CD8-positive, alpha-beta memory T cell (primary cell): Measurements from ENCODE around the gene LGALS14. TPM values are rescaled to one million over a fixed set of nuclear protein-coding genes. Genes with fewer than 3 reads are reported as not detected.
"Not testable (repeated sequence)": the region's sequence is repeated elsewhere in the genome, so short reads cannot be mapped to it uniquely, and the experiment has no call there.

ENCODE experiments used
- CTCF ChIA-PET: fragments of 350-600 bp; sonication (Branson Sonifier 250); formaldehyde crosslinking; loops from one replicate; lab custom pipeline; 2021; ENCODE audit warnings: antibody characterized with exemption; lab: Charles Lee
- POLR2A ChIA-PET: fragments of 350-600 bp; sonication (Branson Sonifier 250); formaldehyde crosslinking; loops from one replicate; lab custom pipeline; 2021; ENCODE audit warnings: antibody characterized with exemption; lab: Charles Lee
- DNase-seq, 5 donors: peaks; one replicate each; pipeline versions ENCODE4 v3.0.0 to v3.0.0-alpha.2; 2020 to 2022; ENCODE audit warnings: mixed read lengths in 1 of 5
- H3K27ac ChIP-seq: one replicate; pipeline ENCODE4 v1.7.0; 2013; ENCODE audit warnings: low read depth, mild to moderate bottlenecking, low read length, moderate library complexity
- H3K27me3 ChIP-seq: 2 replicates; pipeline ENCODE4 v1.7.0; 2013; ENCODE audit warnings: low read length, mild to moderate bottlenecking; ENCODE audit not compliant: insufficient read depth, poor library complexity, severe bottlenecking
- H3K36me3 ChIP-seq: 2 replicates; pipeline ENCODE4 v1.7.0; 2013; ENCODE audit warnings: mild to moderate bottlenecking, low read length, moderate library complexity; ENCODE audit not compliant: insufficient read depth
- H3K4me1 ChIP-seq: 2 replicates; pipeline ENCODE4 v1.7.0; 2013; ENCODE audit warnings: mild to moderate bottlenecking, low read length, moderate library complexity; ENCODE audit not compliant: insufficient read depth
- H3K4me3 ChIP-seq: 2 replicates; pipeline ENCODE4 v1.7.0; 2013; ENCODE audit warnings: mild to moderate bottlenecking, low read length
- H3K9me3 ChIP-seq: 2 replicates; pipeline ENCODE4 v1.7.0; 2013; ENCODE audit warnings: mild to moderate bottlenecking, low read length
- H3K27ac Mint-ChIP-seq, 8 donors: one replicate each; pipeline ENCODE4 v1.8.0; 2020 to 2021; ENCODE audit warnings: mixed read lengths in 8 of 8, mild to moderate bottlenecking in 6 of 8, inconsistent platforms in 3 of 8, moderate library complexity in 3 of 8
- H3K27me3 Mint-ChIP-seq, 2 donors: one replicate each; pipeline ENCODE4 v1.8.0; 2020 to 2021; ENCODE audit warnings: mixed read lengths in 2 of 2, mild to moderate bottlenecking in 1 of 2, moderate library complexity in 1 of 2
- H3K36me3 Mint-ChIP-seq, 3 donors: one replicate each; pipeline ENCODE4 v1.8.0; 2020 to 2021; ENCODE audit warnings: mixed read lengths in 3 of 3, inconsistent platforms in 1 of 3, mild to moderate bottlenecking in 1 of 3
- H3K4me1 Mint-ChIP-seq, 3 donors: one replicate each; pipeline ENCODE4 v1.8.0; 2020 to 2021; ENCODE audit warnings: mixed read lengths in 3 of 3, inconsistent platforms in 1 of 3, mild to moderate bottlenecking in 1 of 3
- H3K4me3 Mint-ChIP-seq, 7 donors: one replicate each; pipeline ENCODE4 v1.8.0; 2020 to 2021; ENCODE audit warnings: mixed read lengths in 7 of 7, mild to moderate bottlenecking in 6 of 7, moderate library complexity in 4 of 7, inconsistent platforms in 2 of 7
- H3K9me3 Mint-ChIP-seq, 5 donors: one replicate each; pipeline ENCODE4 v1.8.0; 2020 to 2022; ENCODE audit warnings: mixed read lengths in 5 of 5, mild to moderate bottlenecking in 3 of 5, moderate library complexity in 2 of 5, inconsistent platforms in 1 of 5
- polyA plus RNA-seq: library from polyadenylated mRNA; unstranded; fragments of 300-500 nt; fragmentation: Illumina TruSeq; gene quantifications from one replicate; pipeline ENCODE4 v1.2.3, GENCODE V29; 2021
- total RNA-seq, 2 experiments: library from RNA; stranded (reverse); gene quantifications; one replicate each; pipeline ENCODE4 v1.2.3, GENCODE V29; 2021

LGALS14 gene
- total and polyA plus RNA-seq, 3 experiments from 2014 or later, result not detected

GRCh38 chr19:39680593-39680992 is 23.7 kb upstream of the LGALS14 start:
- Histone ChIP-seq H3K27ac (no peak overlapping the region), H3K4me3 (no peak overlapping the region), H3K36me3 (no peaks in the 10 kb centered on the region), H3K27me3 (no peaks in the 10 kb centered on the region), H3K4me1 (peaks cover 24% of the 10 kb centered on the region), H3K9me3 (no peaks in the 10 kb centered on the region)
- CTCF ChIA-PET, result no interaction called here
- Mint-ChIP-seq H3K27me3 (peaks cover 2 to 5% of the 10 kb centered on the region in 2 donors), H3K4me1 (peaks cover 21 to 33% (median 30%) of the 10 kb centered on the region in 3 donors), H3K36me3 (no peaks in the 10 kb centered on the region), H3K9me3 (no peaks in the 10 kb centered on the region), H3K27ac (peak overlapping the region in 2 of 8 donors; percentile 25 to 27), H3K4me3 (no peak overlapping the region)
- no peak for DNase-seq
- POLR2A ChIA-PET, result no interaction called here

DNA sequence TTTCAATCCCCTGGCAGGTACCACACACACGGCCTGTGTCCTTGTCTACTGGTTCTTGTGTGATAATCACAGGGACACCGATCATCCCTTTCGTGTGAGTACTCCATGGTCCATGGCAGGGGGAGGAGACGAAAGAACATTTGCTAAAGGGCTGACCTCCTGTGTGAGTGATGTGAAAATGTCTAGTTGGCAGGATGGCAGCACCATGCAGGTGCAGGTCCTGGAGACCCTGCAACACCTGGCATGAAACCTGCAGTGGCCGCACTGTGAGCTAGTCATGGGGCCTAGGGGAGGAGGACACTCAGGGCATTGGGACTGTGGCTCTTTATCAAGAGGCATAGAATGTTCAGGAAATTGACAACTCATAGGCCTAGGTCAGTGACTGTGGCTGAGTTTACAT is 22.9 kb upstream of the LGALS14 start:
- no peak overlapping the region for H3K4me3 ChIP-seq
- H3K27ac Mint-ChIP-seq, result no peak overlapping the region
- no peaks in the 10 kb centered on the region for H3K36me3 ChIP-seq

GRCh38 chr19:39684267-39684666 is 20.0 kb upstream of the LGALS14 start:
- ChIA-PET POLR2A (no interaction called here), CTCF (interaction anchor here (0.6 kb wide), 1 partner anchor 244 kb away, joined by 3 read pairs; no protein-coding TSS in a partner anchor)
- H3K36me3 Mint-ChIP-seq, result no peaks in the 10 kb centered on the region
- no peaks in the 10 kb centered on the region for H3K9me3 ChIP-seq
- no peak overlapping the region for H3K4me3 ChIP-seq
- no peaks in the 10 kb centered on the region for H3K27me3 ChIP-seq
- no peaks in the 10 kb centered on the region for H3K36me3 ChIP-seq
- H3K9me3 Mint-ChIP-seq, result peaks cover 0 to 9% (median 2%) of the 10 kb centered on the region in 5 donors
- peaks cover 9 to 12% (median 12%) of the 10 kb centered on the region in 3 donors for H3K4me1 Mint-ChIP-seq
- no peak overlapping the region for H3K4me3 Mint-ChIP-seq
- H3K27ac ChIP-seq, result no peak overlapping the region
- H3K27ac Mint-ChIP-seq, result no peak overlapping the region
- H3K27me3 Mint-ChIP-seq, result peaks cover 4 to 15% of the 10 kb centered on the region in 2 donors
- DNase-seq, result no peak
- H3K4me1 ChIP-seq, result peaks cover 11% of the 10 kb centered on the region

More for the DNA sequence above, 22.9 kb upstream of the LGALS14 start:
- H3K4me3 Mint-ChIP-seq, result no peak overlapping the region
- H3K27ac ChIP-seq, result no peak overlapping the region
- H3K9me3 Mint-ChIP-seq, result no peaks in the 10 kb centered on the region
- peaks cover 24% of the 10 kb centered on the region for H3K4me1 ChIP-seq
- H3K27me3 Mint-ChIP-seq, result peaks cover 0 to 8% of the 10 kb centered on the region in 2 donors
- H3K9me3 ChIP-seq, result no peaks in the 10 kb centered on the region
- no peaks in the 10 kb centered on the region for H3K27me3 ChIP-seq
- no peaks in the 10 kb centered on the region for H3K36me3 Mint-ChIP-seq
- CTCF ChIA-PET, result no interaction called here
- H3K4me1 Mint-ChIP-seq, result peaks cover 21 to 27% (median 25%) of the 10 kb centered on the region in 3 donors
- no peak for DNase-seq
- POLR2A ChIA-PET, result no interaction called here

GRCh38 chr19:39686739-39687138 is 17.5 kb upstream of the LGALS14 start:
- no peak for DNase-seq
- peaks cover 0 to 4% (median 0%) of the 10 kb centered on the region in 3 donors for H3K36me3 Mint-ChIP-seq
- Histone ChIP-seq H3K36me3 (no peaks in the 10 kb centered on the region), H3K27me3 (no peaks in the 10 kb centered on the region), H3K4me1 (no peaks in the 10 kb centered on the region), H3K27ac (no peak overlapping the region), H3K4me3 (no peak overlapping the region), H3K9me3 (no peaks in the 10 kb centered on the region)
- H3K4me1 Mint-ChIP-seq, result no peaks in the 10 kb centered on the region
- peak overlapping the region in 1 of 7 donors; percentile 16 for H3K4me3 Mint-ChIP-seq
- H3K27ac Mint-ChIP-seq, result no peak overlapping the region
- peaks cover 3 to 11% (median 6%) of the 10 kb centered on the region in 5 donors for H3K9me3 Mint-ChIP-seq
- ChIA-PET CTCF (no interaction called here), POLR2A (no interaction called here)
- H3K27me3 Mint-ChIP-seq, result peaks cover 4 to 15% of the 10 kb centered on the region in 2 donors

DNA sequence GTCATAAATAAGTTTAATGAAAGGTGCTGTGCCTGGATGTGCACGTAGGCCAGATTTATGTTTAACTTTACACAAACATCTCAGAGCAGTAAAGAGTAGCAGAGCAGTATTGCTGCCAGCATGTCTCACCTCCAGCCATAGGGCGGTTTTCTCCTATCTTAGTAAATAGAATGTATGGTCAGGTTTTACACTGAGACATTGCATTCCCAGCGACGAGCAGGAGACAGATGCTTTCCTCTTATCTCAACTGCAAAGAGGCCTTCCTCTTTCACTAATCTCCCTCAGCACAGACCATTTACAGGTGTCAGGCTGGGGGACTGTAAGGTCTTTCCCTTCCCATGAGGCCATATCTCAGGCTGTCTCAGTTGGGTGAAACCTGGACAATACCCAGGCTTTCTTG is 15.6 kb upstream of the LGALS14 start:
- H3K27ac ChIP-seq, H3K9me3 ChIP-seq, H3K4me3 Mint-ChIP-seq, H3K4me3 ChIP-seq, H3K36me3 Mint-ChIP-seq, POLR2A ChIA-PET, H3K36me3 ChIP-seq, H3K27me3 ChIP-seq, H3K4me1 Mint-ChIP-seq, H3K4me1 ChIP-seq, DNase-seq, CTCF ChIA-PET, H3K27ac Mint-ChIP-seq: not testable (repeated sequence)
- H3K27me3 Mint-ChIP-seq, result peaks cover 7 to 32% of the 10 kb centered on the region in 2 donors
- H3K9me3 Mint-ChIP-seq, result peaks cover 3 to 11% (median 6%) of the 10 kb centered on the region in 5 donors

GRCh38 chr19:39692166-39692565 is 12.1 kb upstream of the LGALS14 start:
- DNase-seq, result no peak
- H3K4me1 ChIP-seq, result no peaks in the 10 kb centered on the region
- no peak overlapping the region for H3K27ac Mint-ChIP-seq
- H3K9me3 Mint-ChIP-seq, result peaks cover 3 to 11% (median 6%) of the 10 kb centered on the region in 5 donors
- H3K36me3 ChIP-seq, result no peaks in the 10 kb centered on the region
- peaks cover 9 to 50% of the 10 kb centered on the region in 2 donors for H3K27me3 Mint-ChIP-seq
- ChIA-PET POLR2A (no interaction called here), CTCF (no interaction called here)
- H3K4me3 Mint-ChIP-seq, result no peak overlapping the region
- peaks cover 7% of the 10 kb centered on the region for H3K27me3 ChIP-seq
- peaks cover 0 to 4% (median 0%) of the 10 kb centered on the region in 3 donors for H3K36me3 Mint-ChIP-seq
- no peaks in the 10 kb centered on the region for H3K4me1 Mint-ChIP-seq
- no peak overlapping the region for H3K4me3 ChIP-seq
- H3K9me3 ChIP-seq, result no peaks in the 10 kb centered on the region
- no peak overlapping the region for H3K27ac ChIP-seq

DNA sequence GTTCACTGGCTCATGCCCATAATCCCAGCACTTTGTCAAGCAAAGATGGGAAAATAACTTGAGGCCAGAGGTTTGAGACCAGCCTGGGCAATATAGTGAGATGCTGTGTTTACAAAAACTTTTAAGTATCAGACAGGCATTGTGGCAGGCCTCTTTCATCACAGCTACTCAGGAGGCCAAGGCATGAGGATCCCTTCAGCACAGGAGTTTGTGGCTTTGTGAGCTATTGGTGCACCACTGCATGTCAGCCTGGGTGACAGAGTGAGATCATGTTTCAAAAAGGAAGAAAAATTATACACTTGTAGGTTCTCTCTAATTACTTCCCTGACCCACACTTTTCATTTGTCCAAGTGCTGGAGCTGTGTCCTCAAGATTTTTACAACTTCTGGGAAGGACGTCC is 11.5 kb upstream of the LGALS14 start:
- H3K36me3 ChIP-seq, result no peaks in the 10 kb centered on the region
- Mint-ChIP-seq H3K4me3 (no peak overlapping the region), H3K27ac (no peak overlapping the region), H3K36me3 (peaks cover 0 to 4% (median 0%) of the 10 kb centered on the region in 3 donors), H3K4me1 (no peaks in the 10 kb centered on the region), H3K9me3 (peaks cover 3 to 11% (median 6%) of the 10 kb centered on the region in 5 donors), H3K27me3 (peaks cover 9 to 57% of the 10 kb centered on the region in 2 donors)
- H3K27ac ChIP-seq, result no peak overlapping the region
- DNase-seq, result no peak
- ChIA-PET POLR2A (no interaction called here), CTCF (no interaction called here)
- H3K27me3 ChIP-seq, result peaks cover 7% of the 10 kb centered on the region
- no peaks in the 10 kb centered on the region for H3K4me1 ChIP-seq
- H3K9me3 ChIP-seq, result no peaks in the 10 kb centered on the region
- no peak overlapping the region for H3K4me3 ChIP-seq

DNA sequence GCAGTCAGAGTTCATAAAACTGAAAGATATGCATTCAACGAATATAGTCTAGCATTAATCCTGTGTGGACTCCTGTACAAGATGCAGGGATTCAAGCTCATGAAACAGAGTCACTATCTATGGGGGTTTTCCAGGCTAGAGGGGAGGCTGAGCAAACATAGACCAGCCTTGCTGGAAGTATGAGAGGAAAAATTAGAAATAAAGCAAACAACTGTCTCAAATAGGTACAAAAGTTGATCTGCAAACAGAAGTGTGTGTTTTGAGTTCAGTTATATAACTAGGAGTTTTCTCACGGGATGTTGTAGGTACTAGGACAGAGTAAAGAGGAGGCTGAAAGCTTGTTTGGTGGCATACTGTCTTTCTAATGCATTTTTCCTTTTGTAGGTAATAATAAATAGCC is 8.5 kb upstream of the LGALS14 start:
- Histone ChIP-seq H3K4me1 (no peaks in the 10 kb centered on the region), H3K9me3 (no peaks in the 10 kb centered on the region), H3K36me3 (no peaks in the 10 kb centered on the region), H3K4me3 (no peak overlapping the region), H3K27ac (no peak overlapping the region), H3K27me3 (peaks cover 7% of the 10 kb centered on the region)
- no peaks in the 10 kb centered on the region for H3K9me3 Mint-ChIP-seq
- no peaks in the 10 kb centered on the region for H3K36me3 Mint-ChIP-seq
- POLR2A ChIA-PET, result no interaction called here
- H3K27ac Mint-ChIP-seq, result no peak overlapping the region
- no peak overlapping the region for H3K4me3 Mint-ChIP-seq
- H3K4me1 Mint-ChIP-seq, result no peaks in the 10 kb centered on the region
- CTCF ChIA-PET, result no interaction called here
- no peak for DNase-seq
- peaks cover 9 to 78% of the 10 kb centered on the region in 2 donors for H3K27me3 Mint-ChIP-seq
